Sigmoid colon (tissue), 7 donors: ENCODE data around the gene NFS1. TPM values are rescaled to one million over a fixed set of nuclear protein-coding genes. Genes with fewer than 3 reads are reported as not detected.
A peak's percentile ranks its signal among the peaks of the same experiment; 100 is the strongest.

ENCODE experiments used
- DNase-seq: peaks from one replicate; pipeline ENCODE4 v3.0.0-alpha.2; 2019
- H3K27ac ChIP-seq, 4 donors: fragments of 200-600 bp; sonication (generic); one replicate each; pipeline ENCODE4 v1.5.1; 2016 to 2019; ENCODE audit warnings: mild to moderate bottlenecking in 1 of 4
- H3K27me3 ChIP-seq, 3 donors: fragments of 200-600 bp; sonication (generic); one replicate each; pipeline ENCODE4 v1.5.1; 2019; ENCODE audit warnings: mild to moderate bottlenecking in 1 of 3
- H3K36me3 ChIP-seq, 4 donors: fragments of 200-600 bp; sonication (generic); one replicate each; pipeline ENCODE4 v1.5.1; 2016 to 2019
- H3K4me1 ChIP-seq, 4 donors: fragments of 200-600 bp; sonication (generic); one replicate each; pipeline ENCODE4 v1.5.1; 2017 to 2019
- H3K4me3 ChIP-seq, 4 donors: fragments of 200-600 bp; sonication (generic); one replicate each; pipeline ENCODE4 v1.5.1; 2017 to 2019; ENCODE audit warnings: mild to moderate bottlenecking in 2 of 4, moderate library complexity in 1 of 4
- H3K9me3 ChIP-seq, 4 donors: fragments of 200-600 bp in 3 of 4; sonication (generic) in 3 of 4; one replicate each; pipeline versions ENCODE4 v1.5.1 to v1.6.1; 2013 to 2019
- CTCF ChIP-seq, 4 experiments: fragments of 450-650 bp in 3 of 4; fragments of 200-600 bp in 1 of 4; IDR thresholded peaks; one replicate each; pipeline ENCODE4 v1.5.1; 2016 to 2019; ENCODE audit warnings: antibody characterized with exemption in 4 of 4, mild to moderate bottlenecking in 3 of 4, moderate library complexity in 2 of 4
- EP300 ChIP-seq, 4 donors: sonication (generic); formaldehyde crosslinking; IDR thresholded peaks; one replicate each; pipeline ENCODE4 v1.6.1; 2017; ENCODE audit warnings: antibody characterized with exemption in 4 of 4
- POLR2A ChIP-seq, 2 donors: fragments of 450-650 bp; IDR thresholded peaks; one replicate each; pipeline ENCODE4 v1.6.1; 2016; ENCODE audit warnings: antibody characterized with exemption in 2 of 2, mild to moderate bottlenecking in 2 of 2, moderate library complexity in 2 of 2
- POLR2AphosphoS5 ChIP-seq, 4 donors: sonication (generic); formaldehyde crosslinking; IDR thresholded peaks; one replicate each; pipeline ENCODE4 v1.6.1; 2017; ENCODE audit warnings: antibody characterized with exemption in 4 of 4
- WGBS, 2 donors: extraction: QIAGEN DNeasy Blood & Tissue Kit; methylation state at CpG; one replicate each; pipeline ENCODE4 v1.1.7; 2013; 5-methylcytosine and 5-hydroxymethylcytosine counted together
- intact Hi-C: fragments of 100-400 bp; cut with DNase I; formaldehyde crosslinking; loops from one replicate; pipeline ENCODE4 v1.15.1; 2023
- polyA plus RNA-seq, 3 donors: library from polyadenylated mRNA; stranded (reverse); fragments of 200-250 nt; gene quantifications; one replicate each; pipeline ENCODE4 v1.2.3, GENCODE V29; 2013
- total RNA-seq, 4 donors: library from RNA; depleted of rRNA; stranded (reverse); fragments of >200 nt; gene quantifications; one replicate each; pipeline ENCODE4 v1.1.0, GENCODE V29; 2016
- donor health status: healthy with polysubstance abuse.
- donor health status: Bipolar disorder and iron deficiency.
- donor health status: healthy.

Gene NFS1
- total and polyA plus RNA-seq, 7 donors = 19.0 to 39.2 (median 29.8) TPM

- WGBS, 2 donors = 75 to 77% methylated on average over 4 of the region's 4 CpGs
- TF ChIP-seq POLR2AphosphoS5 (IDR thresholded peaks at IDR 0.05) (no peak), POLR2A (IDR thresholded peaks at IDR 0.05) (no peak), EP300 (IDR thresholded peaks at IDR 0.05) (no peak), CTCF (IDR thresholded peaks at IDR 0.05) (no peak)
- Histone ChIP-seq H3K27me3 (no peaks in the 10 kb centered on the region), H3K27ac (peak overlapping the region in 1 of 4 donors; percentile 35), H3K4me1 (peaks cover 0 to 94% (median 93%) of the 10 kb centered on the region in 4 donors), H3K4me3 (no peak overlapping the region), H3K9me3 (no peaks in the 10 kb centered on the region), H3K36me3 (peaks cover 26 to 100% (median 59%) of the 10 kb centered on the region in 4 donors)
- intact Hi-C loops = loop anchor here (5.0 kb wide), 1 partner anchor 133 kb away; no protein-coding TSS in a partner anchor
- DNase-seq = no peak
Observed at GRCh38 chr20:35734777-35735649, 35.9 kb upstream of the NFS1 start.

GRCh38 chr20:35734374-35734773 is 35.2 kb upstream of the NFS1 start:
- Histone ChIP-seq H3K36me3 (peaks cover 26 to 100% (median 61%) of the 10 kb centered on the region in 4 donors), H3K9me3 (no peaks in the 10 kb centered on the region), H3K27ac (no peak overlapping the region), H3K4me3 (no peak overlapping the region), H3K27me3 (no peaks in the 10 kb centered on the region), H3K4me1 (peaks cover 0 to 94% (median 92%) of the 10 kb centered on the region in 4 donors)
- no peak for DNase-seq
- TF ChIP-seq CTCF (IDR thresholded peaks at IDR 0.05) (no peak), EP300 (IDR thresholded peaks at IDR 0.05) (no peak), POLR2A (IDR thresholded peaks at IDR 0.05) (no peak), POLR2AphosphoS5 (IDR thresholded peaks at IDR 0.05) (no peak)
- intact Hi-C loops = no loop called here

- H3K27ac ChIP-seq = peak overlapping the region in 1 of 4 donors; percentile 16
- TF ChIP-seq POLR2AphosphoS5 (IDR thresholded peaks at IDR 0.05) = no peak
- no peak for TF ChIP-seq POLR2A (IDR thresholded peaks at IDR 0.05)
- no peak for TF ChIP-seq CTCF (IDR thresholded peaks at IDR 0.05)
- no peak for TF ChIP-seq EP300 (IDR thresholded peaks at IDR 0.05)
- 38 to 45% methylated on average over 1 of the region's 1 CpG for WGBS, 2 donors
- DNase-seq = no peak
- intact Hi-C loops = no loop called here
- no peaks in the 10 kb centered on the region for H3K9me3 ChIP-seq
- no peaks in the 10 kb centered on the region for H3K27me3 ChIP-seq
- peaks cover 0 to 83% (median 80%) of the 10 kb centered on the region in 4 donors for H3K4me1 ChIP-seq
- no peak overlapping the region for H3K4me3 ChIP-seq
- H3K36me3 ChIP-seq = peaks cover 36 to 100% (median 60%) of the 10 kb centered on the region in 4 donors
Observed at GRCh38 chr20:35732644-35732982, 33.5 kb upstream of the NFS1 start.

- Histone ChIP-seq H3K36me3 (peaks cover 42 to 99% (median 63%) of the 10 kb centered on the region in 4 donors), H3K4me3 (no peak overlapping the region), H3K27me3 (no peaks in the 10 kb centered on the region), H3K4me1 (peaks cover 0 to 80% (median 77%) of the 10 kb centered on the region in 4 donors), H3K9me3 (no peaks in the 10 kb centered on the region), H3K27ac (peak overlapping the region in 2 of 4 donors; percentile 5 to 16)
- TF ChIP-seq POLR2AphosphoS5 (IDR thresholded peaks at IDR 0.05) = no peak
- no peak for TF ChIP-seq CTCF (IDR thresholded peaks at IDR 0.05)
- TF ChIP-seq POLR2A (IDR thresholded peaks at IDR 0.05) = no peak
- TF ChIP-seq EP300 (IDR thresholded peaks at IDR 0.05) = no peak
- intact Hi-C loops = no loop called here
- WGBS, 2 donors = 92 to 93% methylated on average over 24 of the region's 24 CpGs
- DNase-seq = no peak
Observed at GRCh38 chr20:35731862-35732643, 32.9 kb upstream of the NFS1 start.
